Common myeloid progenitor, CD34-positive (primary cell): Measurements from ENCODE around the gene EPS8L1.
"Not testable (repeated sequence)": the region's sequence is repeated elsewhere in the genome, so short reads cannot be mapped to it uniquely, and the experiment has no call there.

Experiments used
- CTCF ChIA-PET: fragments of 350-600 bp; sonication (Branson Sonifier 250); formaldehyde crosslinking; loops from one replicate; lab custom pipeline; 2021; ENCODE audit warnings: antibody characterized with exemption; lab: Charles Lee
- POLR2A ChIA-PET: fragments of 350-600 bp; sonication (Branson Sonifier 250); formaldehyde crosslinking; loops from one replicate; lab custom pipeline; 2021; ENCODE audit warnings: antibody characterized with exemption; lab: Charles Lee
- DNase-seq, 3 donors: peaks; one replicate each; pipeline versions ENCODE4 v3.0.0 to v3.0.0-alpha.2; 2013
- H3K27ac ChIP-seq, 2 experiments: 1 replicate in 1 of 2; 2 replicates in 1 of 2; pipeline ENCODE4 v1.7.0; 2013; ENCODE audit warnings: inconsistent platforms in 2 of 2, low read length in 2 of 2, mild to moderate bottlenecking in 2 of 2, low read depth in 1 of 2, moderate library complexity in 1 of 2; ENCODE audit not compliant: severe bottlenecking in 2 of 2, insufficient read depth in 1 of 2, poor library complexity in 1 of 2
- H3K27me3 ChIP-seq, 5 experiments: replicated peaks in 2 of 5; 1 replicate in 3 of 5; 2 replicates in 2 of 5; pipeline versions ENCODE4 v1.6.1 to v1.7.0; 2013; ENCODE audit warnings: low read length in 4 of 5, mild to moderate bottlenecking in 2 of 5, moderate library complexity in 2 of 5, inconsistent platforms in 1 of 5; ENCODE audit not compliant: insufficient read depth in 5 of 5, control insufficient read depth in 4 of 5
- H3K36me3 ChIP-seq, 4 experiments: 1 replicate in 2 of 4; 2 replicates in 2 of 4; pipeline versions ENCODE4 v1.6.1 to v1.7.0; 2013; ENCODE audit warnings: low read length in 3 of 4, control low read depth in 1 of 4, mild to moderate bottlenecking in 1 of 4; ENCODE audit not compliant: control insufficient read depth in 4 of 4, insufficient read depth in 4 of 4
- H3K4me1 ChIP-seq, 4 experiments: 1 replicate in 3 of 4; 2 replicates in 1 of 4; pipeline versions ENCODE4 v1.6.1 to v1.7.1; 2013; ENCODE audit warnings: low read length in 3 of 4, mild to moderate bottlenecking in 3 of 4, control low read depth in 1 of 4, inconsistent platforms in 1 of 4, moderate library complexity in 1 of 4; ENCODE audit not compliant: control insufficient read depth in 4 of 4, insufficient read depth in 4 of 4; ENCODE audit errors: control extremely low read depth in 1 of 4
- H3K4me3 ChIP-seq, 7 experiments: 1 replicate in 4 of 7; 2 replicates in 3 of 7; pipeline versions ENCODE4 v1.5.1 to v1.7.0; 2013; ENCODE audit warnings: mild to moderate bottlenecking in 7 of 7, low read length in 6 of 7, moderate library complexity in 6 of 7, inconsistent platforms in 2 of 7, low read depth in 2 of 7, control low read depth in 1 of 7; ENCODE audit not compliant: insufficient read depth in 4 of 7, control insufficient read depth in 1 of 7; ENCODE audit errors: extremely low read depth in 1 of 7
- H3K9me3 ChIP-seq, 5 experiments: 1 replicate in 4 of 5; 2 replicates in 1 of 5; pipeline versions ENCODE4 v1.6.1 to v1.7.1; 2013; ENCODE audit warnings: low read length in 4 of 5, mild to moderate bottlenecking in 2 of 5, inconsistent platforms in 1 of 5, low read depth in 1 of 5, moderate library complexity in 1 of 5; ENCODE audit not compliant: control insufficient read depth in 4 of 5, insufficient read depth in 2 of 5; ENCODE audit errors: control extremely low read depth in 1 of 5
- WGBS: methylation state at CpG from one replicate; pipeline ENCODE4 v1.1.5; 2013; ENCODE audit not compliant: insufficient coverage; 5-methylcytosine and 5-hydroxymethylcytosine counted together

Gene EPS8L1

GRCh38 chr19:55060287-55060686 is 15.4 kb upstream of the EPS8L1 start:
- H3K9me3 ChIP-seq, H3K4me3 ChIP-seq, H3K27ac ChIP-seq, POLR2A ChIA-PET, CTCF ChIA-PET, DNase-seq, H3K27me3 ChIP-seq: not testable (repeated sequence)
- 100% methylated on average over 5 of the region's 9 CpGs for WGBS
- Histone ChIP-seq H3K36me3 (peaks cover 7 to 26% (median 20%) of the 10 kb centered on the region in 4 experiments), H3K4me1 (peaks cover 0 to 10% (median 8%) of the 10 kb centered on the region in 4 experiments)

GRCh38 chr19:55062735-55063491 is 12.8 kb upstream of the EPS8L1 start, which contains the start of gene RDH13:
Gene RDH13 (minus strand): TSS chr19:55063148. CDS start chr19:55063032, 116 bp downstream.
- WGBS = 1% methylated on average over 60 of the region's 70 CpGs
- H3K4me1 ChIP-seq = peaks cover 0 to 10% (median 8%) of the 10 kb centered on the region in 4 experiments
- POLR2A ChIA-PET = no interaction called here

GRCh38 chr19:55063492-55063843 is 12.2 kb upstream of the EPS8L1 start:
- no peak for DNase-seq
- Histone ChIP-seq H3K4me3 (peak overlapping the region in 4 of 7 experiments; percentile 17 to 52 (median 29)), H3K36me3 (peaks cover 0 to 6% (median 3%) of the 10 kb centered on the region in 4 experiments), H3K4me1 (peaks cover 0 to 10% (median 8%) of the 10 kb centered on the region in 4 experiments), H3K27me3 (peaks cover 0 to 32% (median 13%) of the 10 kb centered on the region in 5 experiments), H3K9me3 (no peaks in the 10 kb centered on the region), H3K27ac (no peak overlapping the region)
- CTCF ChIA-PET = interaction anchor here (1.5 kb wide), 1 partner anchor 81 kb away, joined by 3 read pairs; no protein-coding TSS in a partner anchor
- 100% methylated on average over 1 of the region's 3 CpGs for WGBS
- POLR2A ChIA-PET = no interaction called here

More at GRCh38 chr19:55062735-55063491, 12.8 kb upstream of the EPS8L1 start, which contains the start of gene RDH13:
- H3K4me3 ChIP-seq = peak within 1 kb of the TSS; percentile 45 to 84 (median 76)
- peaks cover 0 to 28% (median 10%) of the 10 kb centered on the region in 5 experiments for H3K27me3 ChIP-seq
- CTCF ChIA-PET = interaction anchor here (0.6 to 1.5 kb wide), 2 partner anchors 16 to 81 kb away, joined by 3 to 4 read pairs; no protein-coding TSS in a partner anchor
- H3K27ac ChIP-seq = peak within 1 kb of the TSS in 1 of 2 experiments; percentile 64
- peaks cover 0 to 6% (median 5%) of the 10 kb centered on the region in 4 experiments for H3K36me3 ChIP-seq
- H3K9me3 ChIP-seq = no peaks in the 10 kb centered on the region
- DNase-seq = peak; percentile 95 to 98 (median 98)

GRCh38 chr19:55065516-55065915 is 10.2 kb upstream of the EPS8L1 start:
- CTCF ChIA-PET, H3K36me3 ChIP-seq, H3K9me3 ChIP-seq, POLR2A ChIA-PET, H3K4me3 ChIP-seq, H3K27ac ChIP-seq, DNase-seq: not testable (repeated sequence)
- 89% methylated on average over 9 of the region's 9 CpGs for WGBS
- Histone ChIP-seq H3K27me3 (peaks cover 6 to 49% (median 23%) of the 10 kb centered on the region in 5 experiments), H3K4me1 (peaks cover 0 to 16% (median 15%) of the 10 kb centered on the region in 4 experiments)

GRCh38 chr19:55066107-55066709 is 9.5 kb upstream of the EPS8L1 start:
- H3K27ac ChIP-seq = no peak overlapping the region
- WGBS = 29% methylated on average over 2 of the region's 2 CpGs
- no peak for DNase-seq
- no peaks in the 10 kb centered on the region for H3K36me3 ChIP-seq
- H3K4me1 ChIP-seq = peaks cover 0 to 16% (median 15%) of the 10 kb centered on the region in 4 experiments
- peaks cover 6 to 56% (median 24%) of the 10 kb centered on the region in 5 experiments for H3K27me3 ChIP-seq
- peaks cover 0 to 3% (median 0%) of the 10 kb centered on the region in 5 experiments for H3K9me3 ChIP-seq
- POLR2A ChIA-PET = no interaction called here
- CTCF ChIA-PET = no interaction called here
- no peak overlapping the region for H3K4me3 ChIP-seq

- Histone ChIP-seq H3K27ac (no peak overlapping the region), H3K9me3 (peaks cover 0 to 7% (median 0%) of the 10 kb centered on the region in 5 experiments), H3K4me3 (no peak overlapping the region), H3K27me3 (peaks cover 6 to 69% (median 25%) of the 10 kb centered on the region in 5 experiments), H3K4me1 (peaks cover 0 to 8% (median 7%) of the 10 kb centered on the region in 4 experiments), H3K36me3 (no peaks in the 10 kb centered on the region)
- ChIA-PET CTCF (no interaction called here), POLR2A (no interaction called here)
- 0% methylated on average over 1 of the region's 3 CpGs for WGBS
- no peak for DNase-seq
These were observed 7.8 kb upstream of the EPS8L1 start for GRCh38 chr19:55067869-55068268.
